Neural cell (in vitro differentiated cells): ENCODE results near the gene RET.

Source experiments
- CTCF ChIP-seq: fragments of 450-650 bp; IDR thresholded peaks from 2 replicates; pipeline ENCODE4 v1.5.1; 2014; ENCODE audit warnings: antibody characterized with exemption, mild to moderate bottlenecking, moderate library complexity; ENCODE audit not compliant: poor library complexity, severe bottlenecking
- EZH2 ChIP-seq: fragments of 200-600, 300-800 bp; shearing (Covaris generic), sonication (generic); IDR thresholded peaks from 2 replicates; pipeline ENCODE4 v1.6.1; 2014; ENCODE audit warnings: antibody characterized with exemption, low read length, borderline replicate concordance, mild to moderate bottlenecking; ENCODE audit not compliant: insufficient read depth, poor library complexity, severe bottlenecking
- RAD21 ChIP-seq: fragments of 450-650 bp; conservative IDR thresholded peaks from 2 replicates; pipeline ENCODE4 v1.6.1; 2014; ENCODE audit warnings: antibody characterized with exemption, mild to moderate bottlenecking, moderate library complexity

GRCh38 chr10:43086321-43086942 lies 9.6 kb downstream of the RET start:
- TF ChIP-seq RAD21 (no peak), CTCF (no peak), EZH2 (no peak)
